NCI-H1105 treated with DMSO at 0.1 percent for 48 hours (cell line): Measurements from ENCODE around the gene FBLN1.
"Not testable (repeated sequence)": the region's sequence is repeated elsewhere in the genome, so short reads cannot be mapped to it uniquely, and the experiment has no call there.

Source experiments
- DNase-seq: peaks from one replicate; lab custom pipeline; 2025; lab: John Stamatoyannopoulos, UW

Gene FBLN1

GRCh38 chr22:45548991-45549761, 46.5 kb downstream of the FBLN1 start:
- DNase-seq: no peak

GRCh38 chr22:45549762-45550378, 47.2 kb downstream of the FBLN1 start:
- DNase-seq: no peak

GRCh38 chr22:45550416-45550815, 47.7 kb downstream of the FBLN1 start:
- DNase-seq: no peak

- DNase-seq: no peak
Observed at GRCh38 chr22:45550891-45551290, 48.2 kb downstream of the FBLN1 start.

GRCh38 chr22:45551310-45552016, 48.8 kb downstream of the FBLN1 start:
- no peak for DNase-seq

GRCh38 chr22:45552017-45552411, 49.3 kb downstream of the FBLN1 start:
- DNase-seq: no peak

- DNase-seq: no peak
Observed at GRCh38 chr22:45552580-45553350, 50.1 kb downstream of the FBLN1 start.

GRCh38 chr22:45553351-45554039, 50.8 kb downstream of the FBLN1 start:
- peak; percentile 49 for DNase-seq

GRCh38 chr22:45554040-45554406, 51.3 kb downstream of the FBLN1 start:
- DNase-seq: no peak

- no peak for DNase-seq
Observed at GRCh38 chr22:45554861-45555260, 52.2 kb downstream of the FBLN1 start.

- DNase-seq: not testable (repeated sequence)
Observed at GRCh38 chr22:45557926-45558325, 55.2 kb downstream of the FBLN1 start.

- not testable (repeated sequence) for DNase-seq
Observed at GRCh38 chr22:45560092-45560491, 57.4 kb downstream of the FBLN1 start.

GRCh38 chr22:45560761-45561160, 58.1 kb downstream of the FBLN1 start:
- DNase-seq: not testable (repeated sequence)

- DNase-seq: no peak
Observed at GRCh38 chr22:45562102-45562501, 59.4 kb downstream of the FBLN1 start.

- DNase-seq: no peak
Observed at GRCh38 chr22:45562537-45563361, 60.1 kb downstream of the FBLN1 start.

- DNase-seq: no peak
Observed at GRCh38 chr22:45563362-45564040, 60.8 kb downstream of the FBLN1 start.

- no peak for DNase-seq
Observed at GRCh38 chr22:45564349-45565030, 61.8 kb downstream of the FBLN1 start.

- DNase-seq: no peak
Observed at GRCh38 chr22:45565171-45565570, 62.5 kb downstream of the FBLN1 start.

- no peak for DNase-seq
Observed at GRCh38 chr22:45565973-45566372, 63.3 kb downstream of the FBLN1 start.

- DNase-seq: no peak
Observed at GRCh38 chr22:45568213-45568612, 65.5 kb downstream of the FBLN1 start.
